Measurements from ENCODE around the gene CD7. TPM values are rescaled to one million over a fixed set of nuclear protein-coding genes. Genes with fewer than 3 reads are reported as not detected.

Gene CD7
- polyA plus RNA-seq, 1 donor from 2014 or later = not detected

GRCh38 chr17:82322526-82323453 is 5.4 kb upstream of the CD7 start:
- no peak overlapping the region for H2AFZ ChIP-seq (ENCODE audit: low read depth, low read length)
- H3K27me3 ChIP-seq (ENCODE audit: insufficient read depth, low read depth, low read length) = no peaks in the 10 kb centered on the region
- no peak overlapping the region for H3K4me2 ChIP-seq (ENCODE audit: low read length)
- no peak overlapping the region for H3K9ac ChIP-seq (ENCODE audit: low read length)
- H3K36me3 ChIP-seq (ENCODE audit: insufficient read depth, low read length) = no peaks in the 10 kb centered on the region
- H4K20me1 ChIP-seq (ENCODE audit: insufficient read depth) = no peaks in the 10 kb centered on the region
- H3K27ac ChIP-seq (ENCODE audit: low read length) = no peak overlapping the region
- no peaks in the 10 kb centered on the region for H3K9me3 ChIP-seq (ENCODE audit: low read length)
- H3K4me3 ChIP-seq (ENCODE audit: low read length) = no peak overlapping the region
- TF ChIP-seq CTCF (IDR thresholded peaks at IDR 0.05; ENCODE audit: poor library complexity, severe bottlenecking) (no peak), EZH2 (IDR thresholded peaks at IDR 0.05; ENCODE audit: borderline replicate concordance, insufficient read depth, low read length, poor library complexity, severe bottlenecking) (no peak), EP300 (conservative IDR thresholded peaks at IDR 0.05; ENCODE audit: poor library complexity, severe bottlenecking) (no peak), REST (IDR thresholded peaks at IDR 0.05; ENCODE audit: borderline replicate concordance) (no peak), TAF1 (IDR thresholded peaks at IDR 0.05; ENCODE audit: low read depth) (no peak), MXI1 (conservative IDR thresholded peaks at IDR 0.05; ENCODE audit: poor library complexity, severe bottlenecking) (no peak), SMC3 (conservative IDR thresholded peaks at IDR 0.05; ENCODE audit: poor library complexity) (no peak), RAD21 (conservative IDR thresholded peaks at IDR 0.05) (no peak), POLR2AphosphoS5 (IDR thresholded peaks at IDR 0.05) (no peak)
- no peaks in the 10 kb centered on the region for H3K9me2 ChIP-seq (ENCODE audit: insufficient read depth, low read length)
- H3F3A ChIP-seq (ENCODE audit: insufficient read depth, low read length, poor library complexity, severe bottlenecking) = no peaks in the 10 kb centered on the region
- no peaks in the 10 kb centered on the region for H3K79me2 ChIP-seq (replicated peaks; ENCODE audit: insufficient read depth, low read length)

GRCh38 chr17:82321947-82322466 is 4.6 kb upstream of the CD7 start:
- Histone ChIP-seq H3K27me3 (ENCODE audit: insufficient read depth, low read depth, low read length) (no peaks in the 10 kb centered on the region), H3K4me3 (ENCODE audit: low read length) (no peak overlapping the region), H4K20me1 (ENCODE audit: insufficient read depth) (no peaks in the 10 kb centered on the region), H3F3A (ENCODE audit: insufficient read depth, low read length, poor library complexity, severe bottlenecking) (no peaks in the 10 kb centered on the region), H2AFZ (ENCODE audit: low read depth, low read length) (no peak overlapping the region), H3K9me2 (ENCODE audit: insufficient read depth, low read length) (no peaks in the 10 kb centered on the region), H3K36me3 (ENCODE audit: insufficient read depth, low read length) (no peaks in the 10 kb centered on the region), H3K79me2 (replicated peaks; ENCODE audit: insufficient read depth, low read length) (no peaks in the 10 kb centered on the region), H3K27ac (ENCODE audit: low read length) (no peak overlapping the region), H3K9me3 (ENCODE audit: low read length) (no peaks in the 10 kb centered on the region), H3K4me2 (ENCODE audit: low read length) (no peak overlapping the region), H3K9ac (ENCODE audit: low read length) (no peak overlapping the region)
- no peak for TF ChIP-seq CTCF (IDR thresholded peaks at IDR 0.05; ENCODE audit: poor library complexity, severe bottlenecking)
- no peak for TF ChIP-seq POLR2AphosphoS5 (IDR thresholded peaks at IDR 0.05)
- TF ChIP-seq REST (IDR thresholded peaks at IDR 0.05; ENCODE audit: borderline replicate concordance) = no peak
- TF ChIP-seq EZH2 (IDR thresholded peaks at IDR 0.05; ENCODE audit: borderline replicate concordance, insufficient read depth, low read length, poor library complexity, severe bottlenecking) = no peak
- TF ChIP-seq MXI1 (conservative IDR thresholded peaks at IDR 0.05; ENCODE audit: poor library complexity, severe bottlenecking) = no peak
- TF ChIP-seq TAF1 (IDR thresholded peaks at IDR 0.05; ENCODE audit: low read depth) = no peak
- no peak for TF ChIP-seq EP300 (conservative IDR thresholded peaks at IDR 0.05; ENCODE audit: poor library complexity, severe bottlenecking)
- TF ChIP-seq RAD21 (conservative IDR thresholded peaks at IDR 0.05) = no peak
- no peak for TF ChIP-seq SMC3 (conservative IDR thresholded peaks at IDR 0.05; ENCODE audit: poor library complexity)
